Prostate gland (tissue), 2 donors: Measurements from ENCODE around the gene ZSWIM6.

Experiments used
- POLR2A ChIP-seq: fragments of 450-650 bp; IDR thresholded peaks from one replicate; pipeline ENCODE4 v1.6.1; 2016; ENCODE audit warnings: antibody characterized with exemption, mild to moderate bottlenecking
- POLR2AphosphoS5 ChIP-seq: sonication (generic); formaldehyde crosslinking; IDR thresholded peaks from one replicate; pipeline ENCODE4 v1.6.1; 2017; ENCODE audit warnings: antibody characterized with exemption
- TF ChIP-seq, protein P1 (sequence below), 4 experiments: fragments of 200-600 bp in 2 of 4; fragments of 450-650 bp in 2 of 4; sonication (generic) in 2 of 4; IDR thresholded peaks; 1 replicate in 3 of 4; 2 replicates in 1 of 4; pipeline ENCODE4 v1.5.1; 2016 to 2019; ENCODE audit warnings: antibody characterized with exemption in 4 of 4, mild to moderate bottlenecking in 2 of 4, moderate library complexity in 2 of 4

DNA sequence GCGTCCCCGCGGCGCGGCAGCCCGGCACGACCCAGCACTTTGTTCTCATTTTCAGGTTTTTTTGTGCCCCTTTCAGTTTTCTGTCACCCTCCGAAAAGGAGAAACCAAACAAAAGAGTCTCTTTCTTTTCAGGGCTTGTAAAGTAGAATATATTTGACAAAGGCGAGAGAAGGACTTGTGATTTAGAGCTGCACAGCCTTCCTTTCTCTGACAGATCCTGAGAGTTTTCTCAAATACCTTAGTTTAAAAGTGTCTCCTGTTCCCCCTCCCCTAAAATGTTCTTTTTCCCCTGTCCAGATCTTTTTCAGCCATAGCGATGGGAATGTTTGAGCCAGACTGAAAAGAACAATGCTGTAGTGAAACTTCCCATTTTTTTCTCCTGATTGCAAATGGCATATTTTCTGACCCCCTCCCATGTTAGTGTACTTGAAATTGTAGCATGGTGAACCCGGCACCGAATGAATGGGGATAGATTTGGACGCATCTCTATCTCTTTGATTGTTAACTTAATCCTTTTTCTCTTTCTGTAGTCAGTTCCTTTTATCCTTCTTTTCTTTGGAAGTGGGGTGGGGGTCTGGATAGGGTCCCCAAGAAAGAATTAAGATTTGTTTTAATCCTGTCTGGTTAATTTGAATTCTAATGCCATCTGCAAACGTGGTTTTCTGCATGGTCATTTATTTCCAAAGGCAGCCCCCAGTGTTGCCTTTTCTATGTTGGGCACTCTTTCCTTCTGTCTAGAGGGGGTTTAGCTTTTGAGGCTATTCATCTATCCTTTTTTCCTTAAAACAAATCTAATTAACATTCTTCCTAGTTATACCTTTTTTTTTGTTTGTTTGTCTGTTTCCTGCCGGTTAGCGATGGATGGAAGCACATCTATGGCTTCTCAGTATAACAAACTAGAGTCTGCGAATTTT lies 2.2 kb downstream of the ZSWIM6 start:
- TF ChIP-seq, protein P1, sequence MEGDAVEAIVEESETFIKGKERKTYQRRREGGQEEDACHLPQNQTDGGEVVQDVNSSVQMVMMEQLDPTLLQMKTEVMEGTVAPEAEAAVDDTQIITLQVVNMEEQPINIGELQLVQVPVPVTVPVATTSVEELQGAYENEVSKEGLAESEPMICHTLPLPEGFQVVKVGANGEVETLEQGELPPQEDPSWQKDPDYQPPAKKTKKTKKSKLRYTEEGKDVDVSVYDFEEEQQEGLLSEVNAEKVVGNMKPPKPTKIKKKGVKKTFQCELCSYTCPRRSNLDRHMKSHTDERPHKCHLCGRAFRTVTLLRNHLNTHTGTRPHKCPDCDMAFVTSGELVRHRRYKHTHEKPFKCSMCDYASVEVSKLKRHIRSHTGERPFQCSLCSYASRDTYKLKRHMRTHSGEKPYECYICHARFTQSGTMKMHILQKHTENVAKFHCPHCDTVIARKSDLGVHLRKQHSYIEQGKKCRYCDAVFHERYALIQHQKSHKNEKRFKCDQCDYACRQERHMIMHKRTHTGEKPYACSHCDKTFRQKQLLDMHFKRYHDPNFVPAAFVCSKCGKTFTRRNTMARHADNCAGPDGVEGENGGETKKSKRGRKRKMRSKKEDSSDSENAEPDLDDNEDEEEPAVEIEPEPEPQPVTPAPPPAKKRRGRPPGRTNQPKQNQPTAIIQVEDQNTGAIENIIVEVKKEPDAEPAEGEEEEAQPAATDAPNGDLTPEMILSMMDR (IDR thresholded peaks at IDR 0.05) = no peak
- TF ChIP-seq POLR2A (no peak), POLR2AphosphoS5 (no peak)
